Colonic mucosa (tissue), 4 donors: ENCODE data around the gene DONSON. TPM values are rescaled to one million over a fixed set of nuclear protein-coding genes. Genes with fewer than 3 reads are reported as not detected.
A peak's percentile ranks its signal among the peaks of the same experiment; 100 is the strongest.

Source experiments
- DNase-seq: peaks from one replicate; pipeline ENCODE4 v3.0.0-alpha.2; 2020
- H3K27ac ChIP-seq: fragments of 200-600 bp; one replicate; pipeline ENCODE4 v1.8.0; 2021
- H3K27me3 ChIP-seq: fragments of 200-600 bp; one replicate; pipeline ENCODE4 v1.8.0; 2021
- H3K36me3 ChIP-seq: fragments of 200-600 bp; one replicate; pipeline ENCODE4 v1.8.0; 2021
- H3K4me1 ChIP-seq: fragments of 200-600 bp; one replicate; pipeline ENCODE4 v1.8.0; 2021; ENCODE audit warnings: mild to moderate bottlenecking
- H3K4me3 ChIP-seq: fragments of 200-600 bp; one replicate; pipeline ENCODE4 v1.8.0; 2021
- H3K9ac ChIP-seq, 2 donors: one replicate each; pipeline ENCODE4 v1.7.0; 2013; ENCODE audit warnings: control low read depth in 2 of 2, low read depth in 2 of 2, low read length in 2 of 2
- H3K9me3 ChIP-seq: fragments of 200-600 bp; one replicate; pipeline ENCODE4 v1.8.0; 2021
- CTCF ChIP-seq: fragments of 200-600 bp; IDR thresholded peaks from one replicate; pipeline ENCODE4 v1.8.0; 2022; ENCODE audit warnings: antibody characterized with exemption, mild to moderate bottlenecking
- intact Hi-C: fragments of 100-400 bp; cut with DNase I; formaldehyde crosslinking; loops from one replicate; pipeline ENCODE4 v1.14.1; 2022
- total RNA-seq, 2 donors: library from RNA; stranded (reverse); fragmentation: NEBNext Ultra II Directional in 1 of 2; extraction: Animal tissue kit (Norgen Biotek cat#: 25700) in 1 of 2; gene quantifications; one replicate each; pipeline ENCODE4 v1.2.1, GENCODE V29; 2021
- donor health status: healthy.
- donor health status: DM: no; HTN: no; CAD: no.
- donor health status: DM: no; HTN: no; CAD: no.

Gene DONSON
- total RNA-seq, 2 donors from 2014 or later = 7.7 to 21.7 TPM

GRCh38 chr21:33611006-33611744 lies 22.7 kb upstream of the DONSON start:
- H3K9me3 ChIP-seq = no peaks in the 10 kb centered on the region
- no peaks in the 10 kb centered on the region for H3K4me1 ChIP-seq
- TF ChIP-seq CTCF = no peak
- no peak overlapping the region for H3K4me3 ChIP-seq
- intact Hi-C loops = no loop called here
- H3K27ac ChIP-seq = no peak overlapping the region
- H3K27me3 ChIP-seq = no peaks in the 10 kb centered on the region
- no peak for DNase-seq
- H3K36me3 ChIP-seq = no peaks in the 10 kb centered on the region
- H3K9ac ChIP-seq = no peak overlapping the region

DNA sequence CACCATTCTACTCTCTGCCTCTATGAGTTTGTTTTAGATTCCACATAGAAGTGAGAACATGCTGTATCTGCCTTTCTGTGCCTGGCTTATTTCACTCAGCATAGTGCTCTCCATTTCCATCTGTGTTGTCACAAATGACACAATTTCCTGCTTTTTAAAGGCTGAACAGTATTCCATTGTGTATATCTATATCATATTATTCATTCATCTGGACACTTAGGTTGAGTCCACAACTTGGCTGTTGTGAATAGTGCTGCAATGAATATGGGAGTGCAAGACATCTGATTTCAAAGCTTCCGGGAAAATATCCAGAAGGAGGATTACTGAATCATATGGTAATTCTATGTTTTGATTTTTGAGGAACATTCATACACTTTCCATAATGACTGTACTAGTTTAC lies 20.1 kb upstream of the DONSON start:
- H3K36me3 ChIP-seq = no peaks in the 10 kb centered on the region
- H3K9me3 ChIP-seq = no peaks in the 10 kb centered on the region
- no peaks in the 10 kb centered on the region for H3K27me3 ChIP-seq
- intact Hi-C loops = loop anchor here (10.0 kb wide), 1 partner anchor 286 kb away; no protein-coding TSS in a partner anchor
- no peak overlapping the region for H3K27ac ChIP-seq
- no peak for DNase-seq
- no peak for TF ChIP-seq CTCF
- H3K4me1 ChIP-seq = no peaks in the 10 kb centered on the region
- no peak overlapping the region for H3K4me3 ChIP-seq
- no peak overlapping the region for H3K9ac ChIP-seq

- H3K9ac ChIP-seq = no peak overlapping the region
- intact Hi-C loops = no loop called here
Observed at GRCh38 chr21:33598051-33598450, 9.6 kb upstream of the DONSON start.

GRCh38 chr21:33587792-33588484 lies 546 bp downstream of the DONSON start:
- DNase-seq = peak; percentile 49
- peak overlapping the region; percentile 74 for H3K27ac ChIP-seq
- H3K4me3 ChIP-seq = peak overlapping the region; percentile 94
- H3K9me3 ChIP-seq = no peaks in the 10 kb centered on the region
- peak overlapping the region; percentile 35 to 74 for H3K9ac ChIP-seq
- no peaks in the 10 kb centered on the region for H3K36me3 ChIP-seq
- no peaks in the 10 kb centered on the region for H3K27me3 ChIP-seq
- TF ChIP-seq CTCF = no peak
- H3K4me1 ChIP-seq = no peaks in the 10 kb centered on the region
- intact Hi-C loops = loop anchor here (5.0 kb wide), 1 partner anchor 46 kb away; the partner anchor contains the start of genes GART and SON

More at GRCh38 chr21:33598051-33598450, 9.6 kb upstream of the DONSON start:
- Histone ChIP-seq H3K36me3 (no peaks in the 10 kb centered on the region), H3K4me3 (no peak overlapping the region), H3K4me1 (no peaks in the 10 kb centered on the region), H3K27ac (no peak overlapping the region), H3K9me3 (no peaks in the 10 kb centered on the region), H3K27me3 (no peaks in the 10 kb centered on the region)
- DNase-seq = no peak
- no peak for TF ChIP-seq CTCF

- Histone ChIP-seq H3K9ac (no peak overlapping the region), H3K27ac (no peak overlapping the region), H3K4me3 (no peak overlapping the region), H3K4me1 (no peaks in the 10 kb centered on the region), H3K36me3 (no peaks in the 10 kb centered on the region), H3K27me3 (no peaks in the 10 kb centered on the region), H3K9me3 (no peaks in the 10 kb centered on the region)
- intact Hi-C loops = loop anchor here (5.0 kb wide), 1 partner anchor 45 kb away; the partner anchor contains the start of genes GART and SON
- no peak for DNase-seq
- TF ChIP-seq CTCF = no peak
Observed at GRCh38 chr21:33586927-33587326, 1.6 kb downstream of the DONSON start.
